ENCODE measurements around the gene YJU2. TPM values are rescaled to one million over a fixed set of nuclear protein-coding genes. Genes with fewer than 3 reads are reported as not detected.

YJU2 gene
- total RNA-seq: 10 to 100 TPM in 3 of 4 donors, 1 to 10 TPM in 1; 9.6 to 24.3 (median 17.1) TPM

GRCh38 chr19:4246767-4247593 is at the start of gene YJU2:
TSS of gene YJU2 (plus strand) at chr19:4247080. CDS start at chr19:4247147, 67 bp downstream.
- TF ChIP-seq POLR2AphosphoS5 (IDR thresholded peaks at IDR 0.05) (peak in 2 of 3 donors; percentile 38 to 68), CTCF (IDR thresholded peaks at IDR 0.05) (peak; percentile 12 to 45 (median 21)), POLR2A (IDR thresholded peaks at IDR 0.05) (peak; percentile 62), EP300 (IDR thresholded peaks at IDR 0.05; ENCODE audit: low read depth) (no peak)
- peak; percentile 99 for DNase-seq
- 0% methylated on average over 42 of the region's 45 CpGs; no CpG with 5 or more reads in 1 of the 2 donors for WGBS, 2 donors (ENCODE audit: low coverage in 1 of 2)
- no peaks in the 10 kb centered on the region for H3K9me3 ChIP-seq
- peak within 1 kb of the TSS; percentile 51 to 90 (median 64) for H3K4me3 ChIP-seq
- intact Hi-C loops (cut with DNase I; ENCODE audit: low total_unique reads): no loop called here
- in situ Hi-C loops (cut with MboI; ENCODE audit: low pct_ligation_motif_present in 1 of 4, low pct_unique_long_range_greater_than_20kb in 1 of 4, low sequenced_read_pairs in 3 of 4): no loop called here
- H3K27me3 ChIP-seq: no peaks in the 10 kb centered on the region
- H3K36me3 ChIP-seq: peaks cover 0 to 30% (median 15%) of the 10 kb centered on the region in 4 donors
- H3K4me1 ChIP-seq: peaks cover 3 to 11% (median 8%) of the 10 kb centered on the region in 4 donors
- H3K27ac ChIP-seq: peak within 1 kb of the TSS; percentile 90 to 98 (median 96)

- H3K4me3 ChIP-seq: no peak overlapping the region
- peaks cover 73% of the 10 kb centered on the region for H3K27me3 ChIP-seq
- no peaks in the 10 kb centered on the region for H3K9me3 ChIP-seq
- no peak overlapping the region for H3K27ac ChIP-seq
- peaks cover 0 to 8% (median 2%) of the 10 kb centered on the region in 4 donors for H3K4me1 ChIP-seq
- no peaks in the 10 kb centered on the region for H3K36me3 ChIP-seq
- in situ Hi-C loops (cut with MboI; ENCODE audit: low pct_ligation_motif_present in 1 of 4, low pct_unique_long_range_greater_than_20kb in 1 of 4, low sequenced_read_pairs in 3 of 4) (no loop called here), intact Hi-C loops (cut with DNase I; ENCODE audit: low total_unique reads) (no loop called here)
- TF ChIP-seq POLR2AphosphoS5 (IDR thresholded peaks at IDR 0.05) (no peak), CTCF (IDR thresholded peaks at IDR 0.05) (no peak), EP300 (IDR thresholded peaks at IDR 0.05; ENCODE audit: low read depth) (no peak), POLR2A (IDR thresholded peaks at IDR 0.05) (no peak)
- DNase-seq: no peak
- WGBS, 2 donors (ENCODE audit: low coverage in 1 of 2): 80 to 85% methylated on average over 5 of the region's 5 CpGs
Measured at GRCh38 chr19:4197228-4197624, 49.7 kb upstream of the YJU2 start.

DNA sequence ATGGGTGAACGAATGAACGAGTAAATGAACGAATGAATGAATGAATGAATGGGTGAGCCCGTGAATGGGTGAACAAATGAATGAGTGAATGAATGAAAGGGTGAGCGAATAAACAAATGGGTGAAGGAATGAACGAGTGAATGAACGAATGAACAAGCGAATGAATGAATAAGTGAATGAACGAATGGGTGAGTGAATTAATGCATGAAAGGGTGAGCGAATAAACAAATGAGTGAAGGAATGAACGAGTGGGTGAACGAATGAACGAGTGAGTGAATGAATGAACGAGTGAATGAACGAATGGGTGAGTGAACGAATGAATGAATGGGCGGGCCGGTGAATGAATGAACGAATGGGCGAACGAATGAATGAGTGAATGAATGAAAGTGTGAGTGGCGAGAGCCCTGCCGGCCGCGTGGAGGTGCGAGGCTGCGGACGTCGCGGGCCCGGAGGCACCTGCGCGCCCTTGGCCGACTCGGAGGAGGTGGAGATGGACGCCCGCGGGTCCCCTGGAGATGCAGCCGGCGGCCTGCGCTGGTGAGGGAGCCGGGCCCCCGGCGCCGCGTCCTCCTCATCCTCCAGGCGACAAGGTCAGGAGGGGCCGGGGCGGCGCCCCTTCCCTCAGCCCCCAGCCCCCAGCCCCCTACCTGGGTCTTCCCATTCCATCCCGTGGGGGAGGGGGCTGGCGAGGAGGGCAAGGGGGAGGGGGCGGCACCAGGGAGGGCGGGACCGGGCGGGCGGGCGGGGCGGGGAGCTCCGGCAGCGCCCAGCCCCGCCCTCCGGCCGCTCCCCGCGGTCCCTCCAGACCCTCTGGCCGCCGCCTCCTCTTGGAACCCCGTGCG is 49.0 kb upstream of the YJU2 start:
- WGBS, 2 donors (ENCODE audit: low coverage in 1 of 2): 33 to 47% methylated on average over 20 to 30 of the region's 70 CpGs
- Histone ChIP-seq H3K9me3 (no peaks in the 10 kb centered on the region), H3K27ac (no peak overlapping the region), H3K4me3 (no peak overlapping the region), H3K36me3 (no peaks in the 10 kb centered on the region), H3K4me1 (peaks cover 0 to 8% (median 2%) of the 10 kb centered on the region in 4 donors), H3K27me3 (peaks cover 72% of the 10 kb centered on the region)
- in situ Hi-C loops (cut with MboI; ENCODE audit: low pct_ligation_motif_present in 1 of 4, low pct_unique_long_range_greater_than_20kb in 1 of 4, low sequenced_read_pairs in 3 of 4): no loop called here
- intact Hi-C loops (cut with DNase I; ENCODE audit: low total_unique reads): no loop called here
- no peak for DNase-seq
- no peak for TF ChIP-seq POLR2AphosphoS5 (IDR thresholded peaks at IDR 0.05)
- no peak for TF ChIP-seq POLR2A (IDR thresholded peaks at IDR 0.05)
- no peak for TF ChIP-seq CTCF (IDR thresholded peaks at IDR 0.05)
- no peak for TF ChIP-seq EP300 (IDR thresholded peaks at IDR 0.05; ENCODE audit: low read depth)

Measured in transverse colon (tissue), 4 donors.